HepG2 (cell line): ENCODE results near the gene HMGN4. TPM values are rescaled to one million over a fixed set of nuclear protein-coding genes. Genes with fewer than 3 reads are reported as not detected.

Experiments used
- FOSL2 ChIP-seq: sonication (generic); formaldehyde crosslinking; IDR thresholded peaks from 2 replicates; pipeline ENCODE4 v1.4.0; 2020; ENCODE audit warnings: missing genetic modification reagents
- GATA4 ChIP-seq: sonication (generic); IDR thresholded peaks from 2 replicates; pipeline ENCODE4 v1.6.1; 2016; ENCODE audit warnings: antibody characterized with exemption, low read depth, borderline replicate concordance
- KDM2A ChIP-seq: sonication (generic); formaldehyde crosslinking; IDR thresholded peaks from 2 replicates; pipeline ENCODE4 v1.4.0; 2020; ENCODE audit warnings: low read depth, missing genetic modification reagents, borderline replicate concordance
- MED8 ChIP-seq: sonication (generic); formaldehyde crosslinking; IDR thresholded peaks from 2 replicates; pipeline ENCODE4 v1.8.1; 2023; ENCODE audit warnings: mild to moderate bottlenecking, missing genetic modification reagents; ENCODE audit not compliant: insufficient replicate concordance
- MIER3 ChIP-seq: IDR thresholded peaks from 2 replicates; pipeline ENCODE4 v1.6.1; 2016; ENCODE audit warnings: missing compliant biosample characterization, borderline replicate concordance
- MZF1 ChIP-seq: sonication (generic); formaldehyde crosslinking; IDR thresholded peaks from 2 replicates; pipeline ENCODE4 v1.8.1; 2023; ENCODE audit warnings: mild to moderate bottlenecking, missing genetic modification reagents, borderline replicate concordance
- SIN3B ChIP-seq: fragments of 150-350 bp; IDR thresholded peaks from 2 replicates; pipeline ENCODE4 v1.6.1; 2014; ENCODE audit warnings: low read length
- SP5 ChIP-seq: IDR thresholded peaks from 2 replicates; pipeline ENCODE4 v1.6.1; 2016; ENCODE audit warnings: low read depth, borderline replicate concordance
- SRY ChIP-seq: sonication (generic); formaldehyde crosslinking; IDR thresholded peaks from 2 replicates; pipeline ENCODE4 v1.8.0; 2022; ENCODE audit warnings: mild to moderate bottlenecking, missing genetic modification reagents
- TIGD3 ChIP-seq: sonication (generic); formaldehyde crosslinking; IDR thresholded peaks from 2 replicates; pipeline ENCODE4 v1.5.1; 2020; ENCODE audit warnings: mild to moderate bottlenecking, missing genetic modification reagents, borderline replicate concordance
- ZBTB10 ChIP-seq: sonication (generic); formaldehyde crosslinking; IDR thresholded peaks from 2 replicates; pipeline ENCODE4 v1.4.0; 2020; ENCODE audit warnings: missing genetic modification reagents, borderline replicate concordance
- ZHX2 ChIP-seq, 2 experiments: sonication (generic) in 1 of 2; formaldehyde crosslinking in 1 of 2; IDR thresholded peaks; 2 replicates each; pipeline versions ENCODE4 v1.6.1 to v1.9.0; 2014 to 2022; ENCODE audit warnings: antibody characterized with exemption in 1 of 2, borderline replicate concordance in 1 of 2, inconsistent platforms in 1 of 2, low read depth in 1 of 2, missing genetic modification reagents in 1 of 2
- ZMYM4 ChIP-seq: sonication (generic); formaldehyde crosslinking; IDR thresholded peaks from 2 replicates; pipeline ENCODE4 v1.8.1; 2023; ENCODE audit warnings: mild to moderate bottlenecking, missing genetic modification reagents
- ZNF331 ChIP-seq: sonication (generic); formaldehyde crosslinking; IDR thresholded peaks from 2 replicates; pipeline ENCODE4 v1.4.0; 2020; ENCODE audit warnings: missing genetic modification reagents
- ZNF569 ChIP-seq: sonication (generic); formaldehyde crosslinking; IDR thresholded peaks from 2 replicates; pipeline ENCODE4 v1.5.0; 2020; ENCODE audit warnings: mild to moderate bottlenecking, missing genetic modification reagents, moderate library complexity, borderline replicate concordance
- ZNF576 ChIP-seq: sonication (generic); formaldehyde crosslinking; IDR thresholded peaks from 2 replicates; pipeline ENCODE4 v1.4.0; 2020; ENCODE audit warnings: mild to moderate bottlenecking, missing genetic modification reagents
- ZNF781 ChIP-seq: sonication (generic); formaldehyde crosslinking; IDR thresholded peaks from 2 replicates; pipeline ENCODE4 v1.5.1; 2020; ENCODE audit warnings: borderline replicate concordance, mild to moderate bottlenecking, missing genetic modification reagents; ENCODE audit errors: not compliant biosample characterization
- polyA plus RNA-seq, 8 experiments: library from polyadenylated mRNA; depleted of rRNA in 3 of 8; stranded (reverse) in 7 of 8; unstranded in 1 of 8; fragments of >200 nt; fragmentation: Illumina TruSeq in 4 of 8; extraction: Trizol in 4 of 8; gene quantifications; 2 replicates each; pipeline versions ENCODE4 v1.2.1 to v1.2.3, GENCODE V29; 2011 to 2016; ENCODE audit warnings: low read depth in 4 of 8, missing spikeins in 1 of 8, mixed read lengths in 1 of 8; ENCODE audit not compliant: insufficient read depth in 1 of 8
- total RNA-seq, 5 experiments: library from RNA; depleted of rRNA; stranded (reverse); fragments of >200 nt; fragmentation: Illumina TruSeq; extraction: Trizol; gene quantifications; 2 replicates each; pipeline ENCODE4 v1.2.3, GENCODE V29; 2016; ENCODE audit warnings: low read depth in 1 of 5

HMGN4 gene
- total and polyA plus RNA-seq, 2 of the 13 experiments (the other 11 are each of a cell fraction or from before 2014, with no cell fraction given): 39.9 to 52.1 TPM

- TF ChIP-seq ZHX2 (IDR thresholded peaks at IDR 0.05; ENCODE audit: low read depth) (no peak), ZHX2 (CRISPR knock-in tag; IDR thresholded peaks at IDR 0.05; ENCODE audit: borderline replicate concordance) (no peak), MZF1 (CRISPR knock-in tag) (no peak), SRY (CRISPR knock-in tag) (no peak), GATA4 (no peak), TIGD3 (CRISPR knock-in tag) (no peak), FOSL2 (peak; percentile 38), MIER3 (CRISPR knock-in tag) (peak; percentile 32; the same call in 1 of the 2 replicates), ZNF331 (peak; percentile 30; the same call in 1 of the 2 replicates), ZNF569 (no peak), ZNF781 (CRISPR knock-in tag) (no peak), MED8 (CRISPR knock-in tag) (no peak), ZNF576 (CRISPR knock-in tag) (no peak), KDM2A (CRISPR knock-in tag) (no peak), SP5 (CRISPR knock-in tag) (0 out of 2 replicates have a peak, but pooled peaks have one; percentile 14), ZBTB10 (CRISPR knock-in tag) (no peak), SIN3B (no peak), ZMYM4 (peak; percentile 59; the same call in 1 of the 2 replicates)
Observed at GRCh38 chr6:26516481-26517427, 21.4 kb upstream of the HMGN4 start (continued).
